Activated gamma-delta T cell treated with Interleukin-2 at 50 U/mL for 16 hours (primary cell): Measurements from ENCODE around the gene SLC5A9.

ENCODE experiments used
- DNase-seq: peaks from one replicate; pipeline ENCODE4 v3.0.0-alpha.2; 2020

Gene SLC5A9

DNA sequence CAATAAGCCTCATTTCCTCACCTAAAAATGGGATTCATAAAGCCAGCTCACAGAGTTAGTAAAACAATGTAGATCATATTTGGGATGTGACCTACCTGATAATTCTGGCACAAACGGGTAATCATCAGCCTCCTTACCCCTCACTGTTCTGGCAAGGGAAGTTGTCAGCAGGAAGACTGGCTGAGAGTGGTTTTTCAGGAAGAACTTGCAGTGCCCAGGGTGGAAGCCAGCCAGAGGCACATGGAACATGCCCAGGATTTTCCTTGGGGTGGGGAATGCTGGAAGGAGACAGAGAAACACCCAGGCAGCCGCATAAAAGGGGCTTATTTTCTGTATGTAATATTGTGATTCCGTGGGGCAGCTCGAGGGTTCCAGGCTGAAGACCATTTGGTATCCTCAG, 7.7 kb upstream of the SLC5A9 start:
- no peak for DNase-seq

- DNase-seq: no peak
Observed at GRCh38 chr1:48215222-48215621, 7.3 kb upstream of the SLC5A9 start.

DNA sequence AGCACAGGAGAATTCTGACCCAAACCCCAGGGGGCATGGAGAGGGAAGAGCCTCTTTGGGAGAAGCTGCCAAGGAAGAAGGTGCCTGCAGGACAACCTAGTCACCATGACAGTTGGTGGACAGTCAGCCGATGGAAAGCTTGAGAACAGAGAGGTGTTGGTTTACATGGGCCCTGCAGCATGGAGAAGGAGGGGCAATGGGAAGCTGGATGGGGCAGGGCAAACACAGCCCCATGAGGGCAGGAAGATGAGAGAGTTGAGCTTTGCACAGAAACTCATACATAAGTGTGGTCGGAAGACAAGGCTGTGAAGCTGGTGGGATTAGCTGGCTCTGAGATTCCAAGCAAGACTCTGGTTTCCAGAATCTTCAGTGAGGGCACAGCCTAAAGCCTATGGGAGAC, 6.6 kb upstream of the SLC5A9 start:
- no peak for DNase-seq

GRCh38 chr1:48216313-48216712, 6.2 kb upstream of the SLC5A9 start:
- no peak for DNase-seq

DNA sequence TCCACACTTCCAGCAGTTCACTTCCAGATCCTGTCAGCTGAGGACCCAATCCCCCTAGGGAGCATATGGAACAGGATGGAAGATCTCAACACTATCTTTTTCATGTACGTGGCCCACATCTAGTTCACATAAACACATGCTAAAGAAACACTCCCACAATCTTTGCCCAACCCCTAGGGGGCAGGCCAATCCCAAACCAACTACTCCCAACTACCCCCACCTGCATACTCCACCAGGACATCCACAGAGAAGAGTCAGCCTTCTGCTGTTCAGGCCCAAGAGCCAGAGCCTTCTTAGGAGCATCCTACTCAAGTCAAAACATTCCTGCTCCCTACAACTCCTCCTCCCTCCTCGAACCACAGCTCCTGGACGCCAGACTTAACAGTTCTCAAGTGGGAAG, 5.6 kb upstream of the SLC5A9 start:
- no peak for DNase-seq

DNA sequence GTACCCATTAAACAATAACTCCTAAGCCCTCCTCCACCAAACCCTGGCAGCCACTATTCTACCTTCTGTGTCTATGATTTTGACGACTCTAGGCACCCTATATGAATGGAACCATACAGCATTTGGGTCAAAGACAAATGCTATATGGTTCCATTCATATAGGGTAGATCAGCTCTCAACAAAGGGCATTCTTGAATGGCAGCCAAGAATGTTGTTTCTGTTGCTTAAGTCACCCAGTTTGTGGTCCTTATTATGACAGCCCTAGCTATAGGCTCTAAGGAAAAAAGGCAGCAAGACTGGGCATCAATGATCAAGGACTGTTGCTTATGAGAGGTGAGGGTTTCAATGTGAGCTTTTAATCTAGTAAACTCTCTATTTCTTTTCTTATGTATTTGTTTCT, 4.7 kb upstream of the SLC5A9 start:
- no peak for DNase-seq

DNA sequence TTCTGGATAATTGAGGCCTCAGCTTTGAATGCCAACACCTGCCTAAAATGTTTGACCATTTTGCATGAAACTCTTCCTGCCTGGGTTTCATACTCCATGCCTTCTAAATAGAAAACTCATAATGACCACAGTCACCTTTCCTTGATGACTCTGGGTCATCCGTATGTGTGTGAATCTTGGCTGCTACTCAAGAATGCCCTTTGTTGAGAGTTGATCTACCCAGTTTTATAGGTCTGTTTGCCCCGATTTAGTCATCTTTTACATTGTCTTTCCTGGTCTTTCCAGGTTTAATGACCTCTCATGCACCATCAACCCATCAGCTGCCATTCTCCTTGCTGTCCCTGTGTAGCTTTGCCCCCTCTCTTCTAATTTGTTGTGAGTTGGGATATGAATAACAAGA, 2.7 kb upstream of the SLC5A9 start:
- DNase-seq: no peak

DNA sequence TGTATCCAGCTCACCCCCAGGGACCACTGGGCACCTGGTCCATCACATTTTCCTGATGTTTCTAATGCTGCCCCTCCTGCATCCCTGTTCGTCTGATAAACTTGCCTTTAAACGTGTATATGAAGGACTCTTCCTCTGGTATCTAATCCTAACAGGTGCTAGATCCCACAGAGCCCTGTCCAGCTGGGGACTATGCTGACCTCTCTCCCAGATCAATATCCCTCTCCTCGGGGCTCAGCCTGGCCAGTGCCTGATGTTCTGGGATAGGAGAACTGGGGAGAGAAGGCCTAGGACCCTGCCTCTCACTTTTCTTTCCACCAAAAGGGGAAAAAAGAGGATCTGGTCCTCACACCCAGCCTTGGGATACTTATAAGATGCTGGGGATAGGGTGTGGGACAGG, 1.4 kb upstream of the SLC5A9 start:
- no peak for DNase-seq

- no peak for DNase-seq
Observed at GRCh38 chr1:48221657-48222056, 859 bp upstream of the SLC5A9 start.

DNA sequence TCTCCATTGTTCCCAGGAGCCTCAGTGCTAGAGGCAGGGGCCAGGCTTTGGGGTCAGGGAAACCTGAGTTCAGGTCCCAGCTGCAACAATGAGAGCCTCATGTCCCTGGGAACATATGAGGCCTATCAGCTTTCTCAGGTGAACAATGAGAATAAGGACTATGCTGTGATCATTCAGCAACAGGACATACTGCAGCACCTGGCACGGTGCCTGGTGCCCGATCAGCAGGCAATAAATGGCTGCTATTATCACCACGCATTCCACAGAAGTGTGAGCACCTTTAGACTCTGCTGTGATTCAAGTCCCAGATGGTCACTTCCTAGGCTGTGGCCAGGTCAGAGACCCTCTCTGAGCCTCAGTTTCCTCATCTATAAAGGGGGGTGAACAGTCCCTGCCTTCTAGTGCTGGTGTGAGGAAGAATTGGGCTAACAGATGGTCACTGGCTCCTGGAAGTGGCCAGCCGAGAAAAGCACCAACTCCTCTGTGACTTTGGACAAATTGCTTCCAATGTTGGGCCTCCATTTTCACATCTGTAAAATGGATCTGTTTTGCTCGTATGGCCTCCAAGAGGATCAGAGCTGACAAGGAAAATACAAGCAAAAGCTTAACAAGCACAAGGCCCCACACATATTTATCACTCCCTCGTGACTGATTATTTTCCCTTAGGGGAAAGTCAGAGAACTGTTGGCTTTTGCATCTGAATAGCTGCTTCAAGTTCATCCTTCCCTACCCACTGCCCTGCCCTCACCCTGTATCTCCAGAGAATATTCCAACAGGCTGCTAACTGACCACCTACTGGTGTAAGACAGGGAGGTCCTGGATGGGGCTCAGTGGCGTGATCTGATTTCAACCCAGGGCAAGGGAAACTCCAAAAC, 1.1 kb downstream of the SLC5A9 start:
- DNase-seq: no peak

GRCh38 chr1:48224791-48225190, 2.3 kb downstream of the SLC5A9 start:
- no peak for DNase-seq

GRCh38 chr1:48225579-48225978, 3.1 kb downstream of the SLC5A9 start:
- no peak for DNase-seq

- DNase-seq: peak; percentile 16
Observed at GRCh38 chr1:48227165-48228013, 4.9 kb downstream of the SLC5A9 start.

DNA sequence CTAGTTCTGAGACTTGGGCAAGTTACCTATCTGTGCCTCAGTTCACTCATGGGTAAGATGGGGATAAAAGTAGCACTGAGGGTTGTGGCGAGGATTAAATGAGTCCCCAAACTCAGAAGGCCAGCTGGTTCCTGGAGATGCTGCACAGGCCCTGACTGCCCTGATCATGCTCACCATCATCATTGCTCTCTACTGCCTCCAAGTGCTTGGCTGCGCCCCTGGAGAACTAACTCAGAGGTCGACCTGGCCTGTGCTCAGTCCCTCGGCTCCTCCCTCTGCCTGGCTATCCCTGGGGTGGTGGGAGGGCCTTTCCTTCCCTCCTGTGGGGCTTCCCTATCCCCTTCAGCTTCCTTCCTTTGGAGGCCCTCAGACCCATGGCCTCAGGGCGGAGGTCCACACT, 5.6 kb downstream of the SLC5A9 start:
- DNase-seq: no peak

- DNase-seq: no peak
Observed at GRCh38 chr1:48229317-48229716, 6.8 kb downstream of the SLC5A9 start.

DNA sequence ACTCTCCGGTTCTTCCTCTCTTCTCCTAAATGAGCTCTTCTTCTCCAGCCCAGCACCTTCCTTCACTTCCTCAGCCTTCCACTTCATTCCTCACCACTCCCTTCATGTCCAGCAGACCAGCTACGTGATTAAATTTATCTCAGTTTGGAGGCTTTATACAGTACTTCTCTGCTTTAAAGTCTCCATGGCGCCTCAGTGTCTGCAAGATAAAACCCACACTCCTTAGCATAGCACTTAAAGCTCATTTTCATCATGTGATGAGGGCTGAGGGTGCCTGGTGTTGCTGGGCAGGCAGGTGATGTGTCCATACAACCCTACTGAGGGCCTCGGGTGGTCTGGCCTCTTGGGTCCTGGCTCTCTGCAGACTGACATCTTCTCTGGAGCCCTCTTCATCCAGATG, 7.7 kb downstream of the SLC5A9 start:
- DNase-seq: no peak

DNA sequence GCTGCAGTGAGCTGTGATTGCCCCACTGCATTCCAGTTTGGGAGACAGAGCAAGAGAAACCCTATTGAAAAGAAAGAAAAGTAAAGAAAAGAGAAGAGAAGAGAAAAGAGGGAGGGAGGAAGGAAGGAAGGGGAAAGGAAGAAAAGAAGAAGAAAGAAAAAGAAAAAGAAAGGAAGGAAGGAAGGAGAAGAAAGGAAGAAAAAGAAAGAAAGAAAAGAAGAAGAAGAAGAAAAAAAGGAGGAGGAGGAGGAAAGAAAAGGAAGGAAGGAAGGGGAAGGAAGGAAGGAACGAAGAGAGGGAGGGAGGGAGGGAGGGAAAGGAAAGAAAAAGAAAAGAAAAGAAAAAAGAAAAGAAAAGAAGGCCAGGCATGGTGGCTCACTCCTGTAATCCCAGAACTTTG, 10.2 kb downstream of the SLC5A9 start:
- DNase-seq: no peak

GRCh38 chr1:48233666-48234485, 11.4 kb downstream of the SLC5A9 start:
- no peak for DNase-seq

DNA sequence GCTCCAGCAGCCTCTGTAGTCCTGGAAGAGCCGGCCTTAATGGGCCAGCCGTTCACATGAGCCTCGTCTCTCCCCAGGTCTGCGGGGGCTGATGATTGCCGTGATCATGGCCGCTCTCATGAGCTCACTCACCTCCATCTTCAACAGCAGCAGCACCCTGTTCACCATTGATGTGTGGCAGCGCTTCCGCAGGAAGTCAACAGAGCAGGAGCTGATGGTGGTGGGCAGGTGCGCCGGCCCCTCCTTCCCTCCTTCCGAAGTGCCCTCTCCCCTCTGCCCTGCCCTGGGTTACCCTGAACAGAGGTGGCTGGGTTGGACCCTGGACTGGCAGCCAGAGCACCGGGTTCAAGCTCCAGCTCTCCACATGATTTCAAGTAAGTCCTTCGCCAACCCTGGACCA, 13.1 kb downstream of the SLC5A9 start:
- DNase-seq: no peak

GRCh38 chr1:48236716-48237470, 14.4 kb downstream of the SLC5A9 start:
- no peak for DNase-seq

DNA sequence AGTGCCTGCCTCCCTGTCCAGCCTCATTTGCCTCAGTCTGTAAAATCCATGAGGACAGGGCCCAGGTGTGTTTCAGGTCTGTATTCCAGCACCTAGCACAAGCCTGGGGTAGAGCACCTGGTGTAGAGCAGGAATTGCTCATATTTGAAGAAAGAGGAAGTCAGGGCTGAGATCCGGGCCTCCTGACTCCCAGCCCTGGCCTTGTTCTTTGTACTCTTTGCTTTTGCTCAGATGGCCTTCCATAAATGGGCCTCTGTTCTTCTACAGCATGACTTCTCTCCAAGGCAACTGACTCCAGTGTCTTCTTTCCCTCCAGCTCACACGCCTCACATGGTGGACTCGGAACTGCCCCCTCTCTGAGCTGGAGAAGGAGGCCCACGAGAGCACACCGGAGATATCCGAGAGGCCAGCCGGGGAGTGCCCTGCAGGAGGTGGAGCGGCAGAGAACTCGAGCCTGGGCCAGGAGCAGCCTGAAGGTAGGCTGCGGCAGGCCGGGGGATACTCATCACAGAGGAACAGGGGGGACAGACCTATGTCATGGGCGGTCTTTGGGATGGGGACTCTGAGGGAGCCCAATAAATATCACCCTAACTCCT, 19.7 kb downstream of the SLC5A9 start:
- no peak for DNase-seq

GRCh38 chr1:48245106-48245505, 22.6 kb downstream of the SLC5A9 start:
- DNase-seq: no peak
